ENCODE measurements around the gene SIK2.

The SIK2 gene

GRCh38 chr11:111729071-111729830 lies 127.0 kb downstream of the SIK2 start:
- 89 to 96% methylated on average over 5 to 7 of the region's 10 CpGs for WGBS, 2 experiments (ENCODE audit: insufficient coverage in 2 of 2)
- H3K4me1 ChIP-seq (ENCODE audit: control insufficient read depth, insufficient read depth, low read length, poor library complexity, severe bottlenecking): peaks cover 28% of the 10 kb centered on the region
- H3K4me3 ChIP-seq (ENCODE audit: extremely low read depth, insufficient read depth, low read length, poor library complexity, severe bottlenecking): no peak overlapping the region
- no peaks in the 10 kb centered on the region for H3K9me3 ChIP-seq (ENCODE audit: control insufficient read depth, low read length)
- peak overlapping the region; percentile 30 for H3K27ac ChIP-seq (ENCODE audit: low read depth, low read length, severe bottlenecking)
- H3K36me3 ChIP-seq (ENCODE audit: control insufficient read depth, insufficient read depth, low read length): peaks cover 32% of the 10 kb centered on the region

GRCh38 chr11:111729831-111730311 lies 127.6 kb downstream of the SIK2 start:
- H3K9me3 ChIP-seq (ENCODE audit: control insufficient read depth, low read length): no peaks in the 10 kb centered on the region
- H3K36me3 ChIP-seq (ENCODE audit: control insufficient read depth, insufficient read depth, low read length): peaks cover 25% of the 10 kb centered on the region
- H3K27ac ChIP-seq (ENCODE audit: low read depth, low read length, severe bottlenecking): peak overlapping the region; percentile 30
- WGBS, 2 experiments (ENCODE audit: insufficient coverage in 2 of 2): 97 to 98% methylated on average over 3 to 6 of the region's 9 CpGs
- H3K4me1 ChIP-seq (ENCODE audit: control insufficient read depth, insufficient read depth, low read length, poor library complexity, severe bottlenecking): peaks cover 34% of the 10 kb centered on the region
- H3K4me3 ChIP-seq (ENCODE audit: extremely low read depth, insufficient read depth, low read length, poor library complexity, severe bottlenecking): no peak overlapping the region

DNA sequence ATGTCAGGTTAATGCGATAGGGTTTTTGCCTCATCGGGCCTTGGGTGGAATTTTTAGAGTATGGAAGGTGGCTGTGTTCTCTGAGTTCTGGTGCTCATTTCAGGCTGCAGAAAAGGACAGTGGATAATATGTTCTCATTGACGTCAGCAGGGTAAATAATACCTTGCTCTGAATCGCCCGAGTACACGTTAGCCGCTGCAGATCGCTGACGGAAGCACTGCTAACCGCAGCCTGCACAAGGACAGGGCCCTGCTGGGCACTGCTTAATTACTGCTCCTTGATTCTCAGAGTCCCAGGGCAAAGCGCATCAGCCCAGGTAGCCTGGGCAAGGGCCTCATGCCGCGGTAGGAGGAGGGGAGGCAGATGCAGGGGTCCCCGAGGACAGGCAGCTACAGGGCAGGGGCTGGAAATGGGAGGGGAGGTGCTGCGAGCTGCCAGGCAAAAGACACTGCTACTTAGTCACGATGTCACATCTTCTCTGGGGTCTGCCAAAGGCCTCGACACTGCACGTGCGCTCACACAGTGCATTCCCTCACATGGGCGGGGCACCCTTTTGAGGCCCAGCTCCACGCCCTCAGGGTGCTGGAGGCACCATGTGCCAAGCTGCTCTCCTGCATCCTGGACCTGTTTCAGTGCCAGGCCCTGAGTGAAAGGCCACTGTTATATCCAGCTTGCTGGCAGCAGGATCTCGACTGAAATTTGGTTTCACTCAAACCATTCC lies 128.8 kb downstream of the SIK2 start:
- no peak overlapping the region for H3K4me3 ChIP-seq (ENCODE audit: extremely low read depth, insufficient read depth, low read length, poor library complexity, severe bottlenecking)
- no peaks in the 10 kb centered on the region for H3K9me3 ChIP-seq (ENCODE audit: control insufficient read depth, low read length)
- H3K36me3 ChIP-seq (ENCODE audit: control insufficient read depth, insufficient read depth, low read length): peaks cover 15% of the 10 kb centered on the region
- 91 to 93% methylated on average over 18 to 21 of the region's 22 CpGs for WGBS, 2 experiments (ENCODE audit: insufficient coverage in 2 of 2)
- H3K27ac ChIP-seq (ENCODE audit: low read depth, low read length, severe bottlenecking): peak overlapping the region; percentile 16
- H3K4me1 ChIP-seq (ENCODE audit: control insufficient read depth, insufficient read depth, low read length, poor library complexity, severe bottlenecking): peaks cover 46% of the 10 kb centered on the region

GRCh38 chr11:111731821-111732220 lies 129.6 kb downstream of the SIK2 start:
- H3K4me1 ChIP-seq (ENCODE audit: control insufficient read depth, insufficient read depth, low read length, poor library complexity, severe bottlenecking): peaks cover 53% of the 10 kb centered on the region
- H3K9me3 ChIP-seq (ENCODE audit: control insufficient read depth, low read length): no peaks in the 10 kb centered on the region
- no peak overlapping the region for H3K4me3 ChIP-seq (ENCODE audit: extremely low read depth, insufficient read depth, low read length, poor library complexity, severe bottlenecking)
- WGBS, 2 experiments (ENCODE audit: insufficient coverage in 2 of 2): 94 to 95% methylated on average over 3 to 5 of the region's 5 CpGs
- H3K27ac ChIP-seq (ENCODE audit: low read depth, low read length, severe bottlenecking): no peak overlapping the region
- H3K36me3 ChIP-seq (ENCODE audit: control insufficient read depth, insufficient read depth, low read length): peaks cover 12% of the 10 kb centered on the region

- H3K4me1 ChIP-seq (ENCODE audit: control insufficient read depth, insufficient read depth, low read length, poor library complexity, severe bottlenecking): peaks cover 53% of the 10 kb centered on the region
- 77 to 78% methylated on average over 7 of the region's 7 CpGs for WGBS, 2 experiments (ENCODE audit: insufficient coverage in 2 of 2)
- no peaks in the 10 kb centered on the region for H3K9me3 ChIP-seq (ENCODE audit: control insufficient read depth, low read length)
- H3K4me3 ChIP-seq (ENCODE audit: extremely low read depth, insufficient read depth, low read length, poor library complexity, severe bottlenecking): no peak overlapping the region
- peaks cover 5% of the 10 kb centered on the region for H3K36me3 ChIP-seq (ENCODE audit: control insufficient read depth, insufficient read depth, low read length)
- H3K27ac ChIP-seq (ENCODE audit: low read depth, low read length, severe bottlenecking): peak overlapping the region; percentile 95
These were observed 130.8 kb downstream of the SIK2 start for GRCh38 chr11:111733016-111733415.

- no peaks in the 10 kb centered on the region for H3K9me3 ChIP-seq (ENCODE audit: control insufficient read depth, low read length)
- H3K36me3 ChIP-seq (ENCODE audit: control insufficient read depth, insufficient read depth, low read length): peaks cover 5% of the 10 kb centered on the region
- peaks cover 53% of the 10 kb centered on the region for H3K4me1 ChIP-seq (ENCODE audit: control insufficient read depth, insufficient read depth, low read length, poor library complexity, severe bottlenecking)
- WGBS, 2 experiments (ENCODE audit: insufficient coverage in 2 of 2): 83 to 85% methylated on average over 6 to 8 of the region's 9 CpGs
- no peak overlapping the region for H3K4me3 ChIP-seq (ENCODE audit: extremely low read depth, insufficient read depth, low read length, poor library complexity, severe bottlenecking)
- peak overlapping the region; percentile 95 for H3K27ac ChIP-seq (ENCODE audit: low read depth, low read length, severe bottlenecking)
These were observed 131.4 kb downstream of the SIK2 start for GRCh38 chr11:111733611-111734088.

DNA sequence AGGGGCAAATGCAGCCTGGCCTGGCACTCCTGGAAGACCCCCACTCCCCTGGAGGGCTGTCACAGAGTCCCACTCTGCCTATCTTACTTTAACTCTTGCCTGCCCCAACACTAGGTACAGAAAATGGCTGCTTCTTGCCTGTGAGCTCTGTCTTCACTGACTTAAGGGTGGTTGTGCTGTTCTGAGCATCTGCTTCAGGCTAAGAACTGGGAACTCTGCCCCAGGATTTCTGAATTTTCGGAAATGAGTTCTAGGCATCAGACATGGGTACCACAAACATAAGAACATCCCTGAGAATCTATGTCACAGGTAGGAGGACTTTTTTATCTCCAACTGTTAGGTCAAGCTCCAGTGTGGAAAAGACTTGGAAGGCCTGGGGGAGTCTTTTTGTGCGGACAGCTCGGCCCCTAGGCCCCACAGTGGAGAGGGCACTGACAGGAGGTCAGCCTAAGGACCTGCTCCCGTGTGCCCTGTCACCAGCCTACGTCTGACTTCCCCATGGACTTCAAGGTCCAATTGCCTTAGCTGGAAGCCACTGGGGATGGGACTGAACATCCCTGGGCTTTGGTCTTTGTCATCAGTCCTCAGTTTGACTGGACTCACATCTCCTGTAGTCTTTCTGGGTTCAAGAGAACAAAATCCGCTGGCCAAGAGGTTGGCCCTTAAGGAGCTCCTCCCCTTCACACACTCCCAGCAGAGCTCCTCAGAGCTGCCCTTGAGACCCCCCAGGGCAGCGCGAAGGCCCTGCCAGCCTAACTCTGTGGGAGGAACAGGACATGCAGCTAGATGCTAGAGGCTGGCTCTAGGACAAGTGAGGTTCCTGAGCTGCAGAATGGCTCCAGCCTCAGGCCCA lies 132.1 kb downstream of the SIK2 start:
- no peak overlapping the region for H3K4me3 ChIP-seq (ENCODE audit: extremely low read depth, insufficient read depth, low read length, poor library complexity, severe bottlenecking)
- peak overlapping the region; percentile 95 for H3K27ac ChIP-seq (ENCODE audit: low read depth, low read length, severe bottlenecking)
- H3K4me1 ChIP-seq (ENCODE audit: control insufficient read depth, insufficient read depth, low read length, poor library complexity, severe bottlenecking): peaks cover 53% of the 10 kb centered on the region

DNA sequence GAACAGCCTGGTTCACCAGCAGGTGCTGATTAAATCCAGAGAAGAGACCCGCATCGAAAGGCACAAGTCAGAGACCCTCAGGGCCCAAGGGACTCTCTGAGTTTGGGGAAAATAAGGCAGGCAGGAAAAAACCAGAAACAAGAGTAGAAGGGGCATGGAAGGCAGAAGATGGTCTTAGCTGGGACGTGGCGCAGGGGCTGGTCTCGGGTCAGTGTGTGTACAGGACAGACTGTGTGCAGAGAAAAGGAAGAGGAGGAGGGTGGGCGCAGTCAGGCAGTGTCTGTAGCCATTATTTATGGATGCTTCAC lies 132.7 kb downstream of the SIK2 start:
- Histone ChIP-seq H3K9me3 (ENCODE audit: control insufficient read depth, low read length) (no peaks in the 10 kb centered on the region), H3K27ac (ENCODE audit: low read depth, low read length, severe bottlenecking) (peak overlapping the region; percentile 95), H3K4me3 (ENCODE audit: extremely low read depth, insufficient read depth, low read length, poor library complexity, severe bottlenecking) (no peak overlapping the region), H3K36me3 (ENCODE audit: control insufficient read depth, insufficient read depth, low read length) (peaks cover 10% of the 10 kb centered on the region), H3K4me1 (ENCODE audit: control insufficient read depth, insufficient read depth, low read length, poor library complexity, severe bottlenecking) (peaks cover 48% of the 10 kb centered on the region)
- 92 to 97% methylated on average over 6 of the region's 6 CpGs for whole genome bisulfite sequencing, 2 experiments (ENCODE audit: insufficient coverage in 2 of 2)

More for the DNA sequence above, 132.1 kb downstream of the SIK2 start:
- Histone ChIP-seq H3K9me3 (ENCODE audit: control insufficient read depth, low read length) (no peaks in the 10 kb centered on the region), H3K36me3 (ENCODE audit: control insufficient read depth, insufficient read depth, low read length) (peaks cover 7% of the 10 kb centered on the region)
- 87 to 95% methylated on average over 6 to 7 of the region's 8 CpGs for WGBS, 2 experiments (ENCODE audit: insufficient coverage in 2 of 2)

DNA sequence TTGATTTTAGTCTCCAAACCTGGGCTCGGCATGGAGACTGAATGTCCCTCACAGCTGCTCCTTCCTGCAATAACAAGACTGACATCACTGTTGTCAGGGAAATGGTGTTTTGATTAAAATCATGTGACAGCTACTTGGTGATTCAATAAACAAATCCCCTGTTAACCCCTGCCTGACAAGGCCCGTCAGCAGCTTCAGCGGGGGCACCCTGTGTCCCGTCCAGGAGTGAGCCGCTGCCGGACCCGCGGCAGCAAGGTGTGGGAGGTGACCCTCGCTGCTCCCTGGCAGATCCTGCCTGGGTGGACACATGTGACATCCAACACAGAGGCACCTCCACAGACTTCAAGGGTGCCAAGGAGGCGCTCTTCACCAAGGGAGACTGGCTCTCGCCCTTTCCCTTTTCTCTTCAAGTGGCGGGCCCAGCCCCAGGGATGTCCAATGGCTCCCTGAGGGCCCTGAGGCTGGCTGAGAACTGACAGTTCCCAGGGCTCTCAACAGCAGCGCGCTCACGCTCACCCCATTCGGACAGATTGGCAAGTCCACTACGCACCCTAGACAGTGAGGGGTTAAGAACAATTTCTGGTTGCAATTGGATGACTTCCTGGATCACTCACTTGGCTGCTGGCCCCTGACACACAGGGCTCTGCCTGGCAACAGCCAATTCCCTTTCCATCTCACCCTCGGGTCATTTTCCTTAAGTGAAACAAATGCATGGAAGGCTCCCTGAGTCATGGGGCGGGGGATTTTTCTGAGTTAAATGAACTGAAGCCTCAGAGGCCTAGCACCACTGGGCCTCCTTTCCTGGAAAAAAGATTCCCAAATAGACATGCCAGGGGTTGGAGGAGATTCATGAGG lies 133.2 kb downstream of the SIK2 start:
- H3K27ac ChIP-seq (ENCODE audit: low read depth, low read length, severe bottlenecking): peak overlapping the region; percentile 95
- peaks cover 43% of the 10 kb centered on the region for H3K4me1 ChIP-seq (ENCODE audit: control insufficient read depth, insufficient read depth, low read length, poor library complexity, severe bottlenecking)
- 86 to 93% methylated on average over 15 to 16 of the region's 19 CpGs for WGBS, 2 experiments (ENCODE audit: insufficient coverage in 2 of 2)

GRCh38 chr11:111736181-111736590 lies 133.9 kb downstream of the SIK2 start:
- peaks cover 43% of the 10 kb centered on the region for H3K4me1 ChIP-seq (ENCODE audit: control insufficient read depth, insufficient read depth, low read length, poor library complexity, severe bottlenecking)
- H3K36me3 ChIP-seq (ENCODE audit: control insufficient read depth, insufficient read depth, low read length): peaks cover 18% of the 10 kb centered on the region
- H3K4me3 ChIP-seq (ENCODE audit: extremely low read depth, insufficient read depth, low read length, poor library complexity, severe bottlenecking): no peak overlapping the region
- H3K27ac ChIP-seq (ENCODE audit: low read depth, low read length, severe bottlenecking): peak overlapping the region; percentile 95
- H3K9me3 ChIP-seq (ENCODE audit: control insufficient read depth, low read length): no peaks in the 10 kb centered on the region
- 92 to 94% methylated on average over 9 to 10 of the region's 11 CpGs for WGBS, 2 experiments (ENCODE audit: insufficient coverage in 2 of 2)

More for the DNA sequence above, 133.2 kb downstream of the SIK2 start:
- H3K36me3 ChIP-seq (ENCODE audit: control insufficient read depth, insufficient read depth, low read length): peaks cover 11% of the 10 kb centered on the region
- H3K9me3 ChIP-seq (ENCODE audit: control insufficient read depth, low read length): no peaks in the 10 kb centered on the region
- no peak overlapping the region for H3K4me3 ChIP-seq (ENCODE audit: extremely low read depth, insufficient read depth, low read length, poor library complexity, severe bottlenecking)

Data from mesodermal cell (in vitro differentiated cells).